HepG2 (cell line): Measurements from ENCODE around the gene VPS13C. TPM values are rescaled to one million over a fixed set of nuclear protein-coding genes. Genes with fewer than 3 reads are reported as not detected.

ENCODE experiments used
- FOXO1 ChIP-seq: sonication (generic); formaldehyde crosslinking; IDR thresholded peaks from 2 replicates; pipeline ENCODE4 v1.4.0; 2020; ENCODE audit warnings: missing genetic modification reagents
- GABPB1 ChIP-seq: IDR thresholded peaks from 2 replicates; pipeline ENCODE4 v1.6.1; 2016; ENCODE audit warnings: mild to moderate bottlenecking, missing genetic modification reagents, moderate library complexity, missing compliant biosample characterization
- MEF2D ChIP-seq: sonication (generic); formaldehyde crosslinking; IDR thresholded peaks from 2 replicates; pipeline ENCODE4 v1.5.1; 2020; ENCODE audit warnings: mild to moderate bottlenecking, missing genetic modification reagents
- POLR2AphosphoS5 ChIP-seq: IDR thresholded peaks from 2 replicates; pipeline ENCODE4 v1.6.1; 2012; ENCODE audit warnings: low read depth, low read length
- POLR2G ChIP-seq: fragments of 200-400 bp; formaldehyde crosslinking; IDR thresholded peaks from 2 replicates; pipeline ENCODE4 v1.6.1; 2018; ENCODE audit warnings: mild to moderate bottlenecking, low read depth, low read length, moderate library complexity
- RAD21 ChIP-seq: fragments of 450-650 bp; formaldehyde crosslinking; IDR thresholded peaks from 2 replicates; pipeline ENCODE4 v1.5.0; 2020; ENCODE audit warnings: mild to moderate bottlenecking
- REPIN1 ChIP-seq: sonication (generic); formaldehyde crosslinking; IDR thresholded peaks from 2 replicates; pipeline ENCODE4 v1.8.0; 2022; ENCODE audit warnings: missing genetic modification reagents, low read depth, mild to moderate bottlenecking, borderline replicate concordance
- SRY ChIP-seq: sonication (generic); formaldehyde crosslinking; IDR thresholded peaks from 2 replicates; pipeline ENCODE4 v1.8.0; 2022; ENCODE audit warnings: mild to moderate bottlenecking, missing genetic modification reagents
- TBL1XR1 ChIP-seq: fragments of 150-350 bp; IDR thresholded peaks from 2 replicates; pipeline ENCODE4 v1.6.1; 2014; ENCODE audit warnings: borderline replicate concordance, low read length; ENCODE audit not compliant: partially characterized antibody
- UBTF ChIP-seq: sonication (generic); formaldehyde crosslinking; IDR thresholded peaks from 2 replicates; pipeline ENCODE4 v1.4.0; 2020; ENCODE audit warnings: mild to moderate bottlenecking, missing genetic modification reagents
- ZNF138 ChIP-seq: sonication (generic); formaldehyde crosslinking; IDR thresholded peaks from 2 replicates; pipeline ENCODE4 v1.5.0; 2020; ENCODE audit warnings: mild to moderate bottlenecking, low read depth, missing genetic modification reagents
- ZNF326 ChIP-seq: sonication (generic); formaldehyde crosslinking; IDR thresholded peaks from 2 replicates; pipeline ENCODE4 v1.4.0; 2020; ENCODE audit warnings: missing genetic modification reagents, borderline replicate concordance
- ZNF335 ChIP-seq: sonication (generic); formaldehyde crosslinking; IDR thresholded peaks from 2 replicates; pipeline ENCODE4 v1.4.0; 2020; ENCODE audit warnings: missing genetic modification reagents
- ZNF460 ChIP-seq: sonication (generic); formaldehyde crosslinking; IDR thresholded peaks from 2 replicates; pipeline ENCODE4 v1.5.1; 2020; ENCODE audit warnings: missing genetic modification reagents, mild to moderate bottlenecking, borderline replicate concordance
- ZNF577 ChIP-seq: sonication (generic); formaldehyde crosslinking; IDR thresholded peaks from 2 replicates; pipeline ENCODE4 v1.4.0; 2020; ENCODE audit warnings: mild to moderate bottlenecking, low read depth, missing genetic modification reagents, borderline replicate concordance
- ZNF709 ChIP-seq: sonication (generic); formaldehyde crosslinking; IDR thresholded peaks from 2 replicates; pipeline ENCODE4 v1.5.0; 2020; ENCODE audit warnings: mild to moderate bottlenecking, missing genetic modification reagents
- ZNF775 ChIP-seq: sonication (generic); formaldehyde crosslinking; IDR thresholded peaks from 2 replicates; pipeline ENCODE4 v1.4.0; 2020; ENCODE audit warnings: missing genetic modification reagents, mild to moderate bottlenecking, moderate library complexity, borderline replicate concordance
- polyA plus RNA-seq, 8 experiments: library from polyadenylated mRNA; depleted of rRNA in 3 of 8; stranded (reverse) in 7 of 8; unstranded in 1 of 8; fragments of >200 nt; fragmentation: Illumina TruSeq in 4 of 8; extraction: Trizol in 4 of 8; gene quantifications; 2 replicates each; pipeline versions ENCODE4 v1.2.1 to v1.2.3, GENCODE V29; 2011 to 2016; ENCODE audit warnings: low read depth in 4 of 8, missing spikeins in 1 of 8, mixed read lengths in 1 of 8; ENCODE audit not compliant: insufficient read depth in 1 of 8
- total RNA-seq, 5 experiments: library from RNA; depleted of rRNA; stranded (reverse); fragments of >200 nt; fragmentation: Illumina TruSeq; extraction: Trizol; gene quantifications; 2 replicates each; pipeline ENCODE4 v1.2.3, GENCODE V29; 2016; ENCODE audit warnings: low read depth in 1 of 5
- TF ChIP-seq, protein P1 (sequence below): sonication (generic); formaldehyde crosslinking; IDR thresholded peaks from 2 replicates; pipeline ENCODE4 v1.4.0; 2020; ENCODE audit warnings: missing genetic modification reagents
- TF ChIP-seq, protein P2 (sequence below): sonication (generic); formaldehyde crosslinking; IDR thresholded peaks from 2 replicates; pipeline ENCODE4 v1.5.0; 2020; ENCODE audit warnings: missing genetic modification reagents

Gene VPS13C
- total and polyA plus RNA-seq, 2 of the 13 experiments (the other 11 are each of a cell fraction or from before 2014, with no cell fraction given) = 10.9 to 26.8 TPM

GRCh38 chr15:62068071-62068809, 8.0 kb upstream of the VPS13C start (continued):
- peak; percentile 96 for TF ChIP-seq UBTF (CRISPR knock-in tag)
- TF ChIP-seq ZNF709 (CRISPR knock-in tag) = no peak
- TF ChIP-seq POLR2G = no peak
- no peak for TF ChIP-seq ZNF577 (CRISPR knock-in tag)
- no peak for TF ChIP-seq POLR2AphosphoS5
- no peak for TF ChIP-seq ZNF326
- TF ChIP-seq ZNF138 (CRISPR knock-in tag) = no peak
- no peak for TF ChIP-seq FOXO1 (CRISPR knock-in tag)
- TF ChIP-seq ZNF460 (CRISPR knock-in tag) = no peak
- no peak for TF ChIP-seq ZNF775
- TF ChIP-seq, protein P1, sequence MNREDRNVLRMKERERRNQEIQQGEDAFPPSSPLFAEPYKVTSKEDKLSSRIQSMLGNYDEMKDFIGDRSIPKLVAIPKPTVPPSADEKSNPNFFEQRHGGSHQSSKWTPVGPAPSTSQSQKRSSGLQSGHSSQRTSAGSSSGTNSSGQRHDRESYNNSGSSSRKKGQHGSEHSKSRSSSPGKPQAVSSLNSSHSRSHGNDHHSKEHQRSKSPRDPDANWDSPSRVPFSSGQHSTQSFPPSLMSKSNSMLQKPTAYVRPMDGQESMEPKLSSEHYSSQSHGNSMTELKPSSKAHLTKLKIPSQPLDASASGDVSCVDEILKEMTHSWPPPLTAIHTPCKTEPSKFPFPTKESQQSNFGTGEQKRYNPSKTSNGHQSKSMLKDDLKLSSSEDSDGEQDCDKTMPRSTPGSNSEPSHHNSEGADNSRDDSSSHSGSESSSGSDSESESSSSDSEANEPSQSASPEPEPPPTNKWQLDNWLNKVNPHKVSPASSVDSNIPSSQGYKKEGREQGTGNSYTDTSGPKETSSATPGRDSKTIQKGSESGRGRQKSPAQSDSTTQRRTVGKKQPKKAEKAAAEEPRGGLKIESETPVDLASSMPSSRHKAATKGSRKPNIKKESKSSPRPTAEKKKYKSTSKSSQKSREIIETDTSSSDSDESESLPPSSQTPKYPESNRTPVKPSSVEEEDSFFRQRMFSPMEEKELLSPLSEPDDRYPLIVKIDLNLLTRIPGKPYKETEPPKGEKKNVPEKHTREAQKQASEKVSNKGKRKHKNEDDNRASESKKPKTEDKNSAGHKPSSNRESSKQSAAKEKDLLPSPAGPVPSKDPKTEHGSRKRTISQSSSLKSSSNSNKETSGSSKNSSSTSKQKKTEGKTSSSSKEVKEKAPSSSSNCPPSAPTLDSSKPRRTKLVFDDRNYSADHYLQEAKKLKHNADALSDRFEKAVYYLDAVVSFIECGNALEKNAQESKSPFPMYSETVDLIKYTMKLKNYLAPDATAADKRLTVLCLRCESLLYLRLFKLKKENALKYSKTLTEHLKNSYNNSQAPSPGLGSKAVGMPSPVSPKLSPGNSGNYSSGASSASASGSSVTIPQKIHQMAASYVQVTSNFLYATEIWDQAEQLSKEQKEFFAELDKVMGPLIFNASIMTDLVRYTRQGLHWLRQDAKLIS (CRISPR knock-in tag) = no peak
- no peak for TF ChIP-seq MEF2D (CRISPR knock-in tag)
- TF ChIP-seq RAD21 (CRISPR knock-in tag) = peak; percentile 29; the same call in 1 of the 2 replicates
- no peak for TF ChIP-seq TBL1XR1
- no peak; the same call in 1 of the 2 replicates for TF ChIP-seq SRY (CRISPR knock-in tag)
- no peak for TF ChIP-seq ZNF335 (CRISPR knock-in tag)
- TF ChIP-seq REPIN1 (CRISPR knock-in tag) = 0 out of 2 replicates have a peak, but pooled peaks have one; percentile 40
- TF ChIP-seq GABPB1 (CRISPR knock-in tag) = peak; percentile 49; the same call in 1 of the 2 replicates
- TF ChIP-seq, protein P2, sequence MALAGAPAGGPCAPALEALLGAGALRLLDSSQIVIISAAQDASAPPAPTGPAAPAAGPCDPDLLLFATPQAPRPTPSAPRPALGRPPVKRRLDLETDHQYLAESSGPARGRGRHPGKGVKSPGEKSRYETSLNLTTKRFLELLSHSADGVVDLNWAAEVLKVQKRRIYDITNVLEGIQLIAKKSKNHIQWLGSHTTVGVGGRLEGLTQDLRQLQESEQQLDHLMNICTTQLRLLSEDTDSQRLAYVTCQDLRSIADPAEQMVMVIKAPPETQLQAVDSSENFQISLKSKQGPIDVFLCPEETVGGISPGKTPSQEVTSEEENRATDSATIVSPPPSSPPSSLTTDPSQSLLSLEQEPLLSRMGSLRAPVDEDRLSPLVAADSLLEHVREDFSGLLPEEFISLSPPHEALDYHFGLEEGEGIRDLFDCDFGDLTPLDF = no peak
